ENCODE data around the gene PRCD.
A peak's percentile ranks its signal among the peaks of the same experiment; 100 is the strongest.

The PRCD gene

DNA sequence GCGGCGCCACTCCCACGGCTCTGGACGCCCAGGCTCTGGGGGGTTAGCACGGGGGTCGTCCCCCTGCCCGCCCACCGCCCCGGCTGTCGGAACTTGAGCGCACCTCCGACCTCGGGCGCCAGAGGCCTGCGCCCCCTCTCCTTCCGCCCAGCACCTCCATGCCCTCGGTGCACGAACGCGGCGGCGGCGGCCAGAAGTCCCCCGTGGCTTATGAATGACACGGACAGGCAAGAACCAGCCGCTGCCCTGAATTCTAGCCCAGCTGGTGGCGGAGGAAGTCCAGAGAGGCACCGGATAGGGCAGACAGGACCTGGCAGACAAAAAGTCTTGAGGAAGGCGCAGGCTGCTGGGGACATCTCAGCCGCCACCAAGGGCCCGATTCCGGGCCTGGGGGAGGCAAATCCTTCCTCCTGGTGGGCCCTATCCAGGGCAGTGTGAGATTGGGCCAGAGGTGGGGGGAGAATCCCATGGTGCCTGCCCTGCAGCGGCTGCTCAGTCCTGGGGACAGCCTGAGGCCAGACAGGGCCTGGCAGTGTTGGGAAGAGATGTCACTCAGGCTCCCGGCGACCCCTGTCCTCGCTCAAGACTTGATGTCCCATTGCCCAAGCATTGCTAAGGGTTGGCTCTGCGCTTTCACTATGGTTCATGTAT lies 1.4 kb upstream of the PRCD start:
- H3K36me3 ChIP-seq, result peaks cover 2% of the 10 kb centered on the region; the same call in 1 of the 2 replicates
- H3K9me3 ChIP-seq (ENCODE audit: severe bottlenecking), result no peaks in the 10 kb centered on the region
- no peaks in the 10 kb centered on the region for H3K27me3 ChIP-seq (ENCODE audit: insufficient read depth, low read depth, severe bottlenecking)
- DNase-seq, result no peak
- peak overlapping the region; percentile 96 for H3K27ac ChIP-seq
- no peak overlapping the region for H3K4me3 ChIP-seq (ENCODE audit: low read depth, low read length)
- TF ChIP-seq CTCF (IDR thresholded peaks at IDR 0.05; ENCODE audit: low read depth, low read length), result no peak

GRCh38 chr17:76538941-76539570 lies 788 bp upstream of the PRCD start:
- no peaks in the 10 kb centered on the region for H3K27me3 ChIP-seq (ENCODE audit: insufficient read depth, low read depth, severe bottlenecking)
- H3K36me3 ChIP-seq, result peaks cover 2% of the 10 kb centered on the region; the same call in 1 of the 2 replicates
- H3K9me3 ChIP-seq (ENCODE audit: severe bottlenecking), result no peaks in the 10 kb centered on the region
- DNase-seq, result no peak
- H3K4me3 ChIP-seq (ENCODE audit: low read depth, low read length), result no peak overlapping the region
- TF ChIP-seq CTCF (IDR thresholded peaks at IDR 0.05; ENCODE audit: low read depth, low read length), result no peak
- H3K27ac ChIP-seq, result peak overlapping the region; percentile 96

- TF ChIP-seq CTCF (IDR thresholded peaks at IDR 0.05; ENCODE audit: low read depth, low read length), result no peak
- H3K4me3 ChIP-seq (ENCODE audit: low read depth, low read length), result peak overlapping the region; percentile 38
- H3K27ac ChIP-seq, result peak overlapping the region; percentile 96
- DNase-seq, result peak; percentile 100
- H3K9me3 ChIP-seq (ENCODE audit: severe bottlenecking), result no peaks in the 10 kb centered on the region
- peaks cover 2% of the 10 kb centered on the region; the same call in 1 of the 2 replicates for H3K36me3 ChIP-seq
- no peaks in the 10 kb centered on the region for H3K27me3 ChIP-seq (ENCODE audit: insufficient read depth, low read depth, severe bottlenecking)
These were observed 797 bp downstream of the PRCD start for GRCh38 chr17:76540381-76541300.

- Histone ChIP-seq H3K36me3 (peaks cover 2% of the 10 kb centered on the region; the same call in 1 of the 2 replicates), H3K4me3 (ENCODE audit: low read depth, low read length) (peak overlapping the region; percentile 23), H3K9me3 (ENCODE audit: severe bottlenecking) (no peaks in the 10 kb centered on the region), H3K27me3 (ENCODE audit: insufficient read depth, low read depth, severe bottlenecking) (no peaks in the 10 kb centered on the region), H3K27ac (peak overlapping the region; percentile 96)
- DNase-seq, result peak; percentile 76
- no peak for TF ChIP-seq CTCF (IDR thresholded peaks at IDR 0.05; ENCODE audit: low read depth, low read length)
These were observed 2.1 kb downstream of the PRCD start for GRCh38 chr17:76541739-76542454.

DNA sequence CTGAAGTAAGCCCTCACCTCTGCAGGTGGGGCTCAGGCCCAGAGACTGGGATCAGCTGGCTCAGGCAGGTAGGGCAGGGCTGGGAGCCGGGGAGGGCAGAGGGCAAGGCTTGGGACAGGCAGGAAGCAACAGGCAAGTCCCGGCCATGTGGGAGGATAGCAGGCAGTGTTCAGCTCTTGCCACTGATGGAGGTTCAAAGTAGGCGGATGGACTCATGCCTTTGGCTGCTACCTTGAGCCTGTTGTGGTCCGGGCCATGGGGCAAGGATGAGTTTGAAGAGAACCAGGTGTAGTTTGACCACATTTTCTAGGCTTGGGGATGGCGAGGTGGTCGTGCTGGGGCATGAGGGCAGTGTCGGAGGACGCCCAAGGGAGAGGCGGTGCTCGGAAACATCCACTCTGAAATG lies 2.7 kb downstream of the PRCD start:
- Histone ChIP-seq H3K36me3 (peaks cover 2% of the 10 kb centered on the region; the same call in 1 of the 2 replicates), H3K27ac (peak overlapping the region; percentile 96), H3K27me3 (ENCODE audit: insufficient read depth, low read depth, severe bottlenecking) (no peaks in the 10 kb centered on the region), H3K9me3 (ENCODE audit: severe bottlenecking) (no peaks in the 10 kb centered on the region), H3K4me3 (ENCODE audit: low read depth, low read length) (no peak overlapping the region)
- DNase-seq, result no peak
- TF ChIP-seq CTCF (IDR thresholded peaks at IDR 0.05; ENCODE audit: low read depth, low read length), result no peak
